NCI-H2081 treated with DMSO at 0.1 percent for 48 hours (cell line): Measurements from ENCODE around the gene LENG1.
A peak's percentile ranks its signal among the peaks of the same experiment; 100 is the strongest.

ENCODE experiments used
- DNase-seq: peaks from one replicate; lab custom pipeline; 2025; lab: John Stamatoyannopoulos, UW

LENG1 gene

GRCh38 chr19:54138489-54139256 lies 20.8 kb downstream of the LENG1 start:
- no peak for DNase-seq

GRCh38 chr19:54137699-54138488 lies 21.6 kb downstream of the LENG1 start, which contains the start of gene CNOT3:
Gene CNOT3 (plus strand): TSS chr19:54137762. CDS start chr19:54142979, 5,217 bp downstream.
- no peak for DNase-seq

GRCh38 chr19:54136864-54137698 lies 22.4 kb downstream of the LENG1 start:
- DNase-seq, result peak; percentile 99

- DNase-seq, result no peak
Observed at GRCh38 chr19:54136086-54136863, 23.2 kb downstream of the LENG1 start.

DNA sequence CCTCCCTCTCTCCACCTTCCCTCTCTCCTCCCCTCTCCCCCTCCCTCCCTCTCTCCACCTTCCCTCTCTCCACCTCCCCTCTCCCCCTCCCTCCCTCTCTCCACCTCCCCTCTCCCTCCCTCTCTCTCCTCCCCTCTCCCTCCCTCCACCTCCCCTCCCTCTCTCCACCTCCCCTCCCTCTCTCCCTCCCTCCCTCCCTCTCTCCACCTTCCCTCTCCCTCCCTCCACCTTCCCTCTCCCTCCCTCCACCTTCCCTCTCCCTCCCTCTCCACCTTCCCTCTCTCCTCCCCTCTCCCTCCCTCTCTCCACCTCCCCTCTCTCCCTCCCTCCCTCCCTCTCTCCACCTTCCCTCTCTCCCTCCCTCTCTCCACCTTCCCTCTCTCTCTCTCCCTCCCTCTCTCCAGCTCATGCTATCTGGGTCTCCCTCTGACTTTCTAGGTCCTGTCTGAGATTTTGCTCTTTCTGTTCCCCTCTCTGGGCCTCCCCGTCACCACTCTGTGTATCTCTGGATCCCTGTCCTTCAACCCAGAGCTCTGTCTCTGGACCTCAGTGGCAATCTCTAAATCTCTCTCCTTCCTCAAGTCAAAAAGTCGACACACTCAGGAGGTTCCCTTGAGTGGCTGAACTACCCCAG lies 25.4 kb downstream of the LENG1 start:
- no peak for DNase-seq

- no peak for DNase-seq
Observed at GRCh38 chr19:54133312-54133956, 26.1 kb downstream of the LENG1 start.

DNA sequence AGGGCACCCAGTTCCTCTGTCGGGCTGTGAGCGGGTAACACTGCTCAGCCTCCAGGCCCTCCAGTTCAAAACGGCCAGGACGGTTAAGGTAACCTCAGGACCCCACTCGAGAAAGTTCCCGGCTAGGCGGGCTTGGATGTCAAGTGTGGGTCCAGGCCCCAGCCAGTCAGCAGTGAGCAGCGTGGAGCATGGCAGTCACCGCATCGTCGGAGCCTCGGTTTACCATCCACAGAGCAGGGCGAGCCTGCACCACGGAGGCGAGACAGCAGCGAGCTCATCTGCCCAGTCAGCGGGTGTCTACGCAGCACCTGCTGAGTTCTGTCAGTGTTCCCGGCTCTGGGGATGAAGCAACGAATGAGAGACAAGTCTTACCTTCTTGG lies 29.9 kb downstream of the LENG1 start:
- DNase-seq, result no peak

DNA sequence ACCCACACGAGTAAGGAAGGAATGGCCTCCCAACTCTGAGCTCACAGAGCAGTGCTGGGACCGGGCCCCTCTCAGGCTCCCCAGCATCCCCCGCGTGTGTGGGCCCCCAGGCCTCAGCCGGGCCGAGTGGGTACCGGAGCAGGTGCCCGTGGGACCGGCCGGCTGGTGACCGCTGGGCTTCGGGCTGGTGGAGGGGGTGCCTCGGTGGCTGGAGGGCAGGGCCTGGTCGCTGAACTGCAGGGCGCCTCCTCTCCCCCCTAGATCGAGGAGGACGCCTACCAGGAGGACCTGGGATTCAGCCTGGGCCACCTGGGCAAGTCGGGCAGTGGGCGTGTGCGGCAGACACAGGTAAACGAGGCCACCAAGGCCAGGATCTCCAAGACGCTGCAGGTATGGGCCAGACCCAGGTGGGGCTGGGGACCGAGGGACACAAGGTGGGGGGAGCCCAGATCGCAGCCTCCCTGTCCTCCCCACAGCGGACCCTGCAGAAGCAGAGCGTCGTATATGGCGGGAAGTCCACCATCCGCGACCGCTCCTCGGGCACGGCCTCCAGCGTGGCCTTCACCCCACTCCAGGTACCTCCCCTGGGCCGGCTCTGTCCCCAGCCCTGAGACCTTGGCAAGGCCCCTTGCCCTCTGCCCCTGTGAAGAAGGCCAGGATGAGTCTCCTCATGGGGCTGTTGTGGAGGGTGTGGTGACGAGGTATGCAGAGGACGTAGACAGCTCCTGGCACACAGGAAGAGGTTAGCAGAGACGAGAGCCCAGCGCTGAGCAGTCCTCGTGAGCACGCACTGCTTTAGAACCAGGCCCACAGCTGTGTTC lies 30.5 kb downstream of the LENG1 start:
- DNase-seq, result no peak

DNA sequence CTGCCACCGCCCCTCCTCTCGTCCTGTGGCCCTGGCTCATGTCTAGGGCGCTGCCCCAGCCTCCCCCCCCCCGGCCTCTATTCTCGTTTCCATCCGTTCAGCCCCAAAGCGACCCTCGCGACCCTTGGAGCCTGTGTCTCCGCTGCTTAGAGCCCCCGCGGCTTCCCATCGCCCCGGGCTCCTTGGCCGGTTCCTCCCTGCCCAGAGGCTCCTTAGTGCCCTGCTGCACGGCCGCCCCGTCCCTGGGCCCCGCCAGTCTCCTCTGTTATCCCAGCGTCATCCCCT lies 31.1 kb downstream of the LENG1 start:
- no peak for DNase-seq

- no peak for DNase-seq
Observed at GRCh38 chr19:54127688-54128440, 31.7 kb downstream of the LENG1 start.

- DNase-seq, result no peak
Observed at GRCh38 chr19:54125713-54126112, 33.8 kb downstream of the LENG1 start.

GRCh38 chr19:54124393-54124792 lies 35.1 kb downstream of the LENG1 start:
- DNase-seq, result no peak

DNA sequence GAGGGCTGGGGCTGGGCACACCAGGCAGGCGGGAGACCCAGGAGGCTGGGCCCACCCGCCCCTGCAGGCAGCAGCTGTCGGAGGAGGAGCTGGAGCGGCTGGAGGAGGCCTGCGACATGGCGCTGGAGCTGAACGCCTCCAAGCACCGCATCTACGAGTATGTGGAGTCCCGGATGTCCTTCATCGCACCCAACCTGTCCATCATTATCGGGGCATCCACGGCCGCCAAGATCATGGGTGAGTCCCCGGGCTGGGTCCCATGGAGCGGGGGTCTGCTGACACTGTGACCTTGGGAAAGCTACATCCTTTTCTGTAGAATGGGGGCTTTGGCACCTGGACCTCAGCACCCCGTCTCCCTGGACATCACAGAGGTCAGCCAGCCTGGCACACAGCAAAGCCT lies 35.8 kb downstream of the LENG1 start:
- no peak for DNase-seq

DNA sequence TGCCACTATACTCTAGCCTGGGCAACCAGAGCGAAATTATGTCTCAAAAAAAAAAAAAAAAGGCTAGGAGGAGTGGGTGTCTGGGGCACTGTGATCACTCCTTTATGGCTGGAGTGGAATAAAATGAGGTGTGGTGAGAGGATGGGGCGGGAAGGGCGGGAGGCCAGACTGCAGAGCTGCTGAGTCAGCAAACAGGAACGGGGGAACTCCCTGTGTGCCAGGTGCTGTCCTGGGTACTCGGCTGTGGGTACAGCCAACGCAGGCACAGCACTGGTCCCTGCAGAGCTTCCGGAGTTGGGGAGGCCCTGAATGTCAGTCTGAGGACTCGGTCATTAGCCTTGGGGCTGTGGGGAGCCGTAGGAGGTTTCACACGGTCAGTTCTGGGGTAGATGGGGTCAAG lies 38.3 kb downstream of the LENG1 start:
- DNase-seq, result no peak

GRCh38 chr19:54115109-54116063 lies 44.1 kb downstream of the LENG1 start, which contains the start of the genes PRPF31 and TFPT:
Gene PRPF31 (plus strand): TSS chr19:54115754. CDS start chr19:54118279, 2,525 bp downstream.
Gene TFPT (minus strand): TSS chr19:54115657. CDS start chr19:54115269, 388 bp downstream.
- DNase-seq, result peak; percentile 86

GRCh38 chr19:54114340-54115108 lies 45.0 kb downstream of the LENG1 start:
- no peak for DNase-seq

DNA sequence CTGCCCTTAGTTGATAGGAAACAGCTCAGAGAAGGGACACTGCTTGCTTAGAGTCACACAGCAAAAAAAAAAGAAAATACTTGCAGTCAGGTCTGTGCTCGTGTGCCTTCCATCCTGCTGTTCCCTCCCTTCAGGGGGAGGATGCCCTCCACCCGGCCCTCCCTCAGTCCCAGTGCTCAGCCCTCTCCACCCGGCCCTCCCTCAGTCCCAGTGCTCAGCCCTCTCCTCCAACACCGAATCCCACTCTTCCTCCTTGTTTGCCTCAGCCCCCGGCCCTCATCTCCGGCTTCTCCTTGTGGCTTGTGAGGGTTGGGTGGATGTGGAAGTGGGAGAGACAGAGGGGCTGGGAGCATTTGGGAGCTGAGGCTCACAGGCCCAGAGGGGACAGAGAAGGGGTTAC lies 49.9 kb downstream of the LENG1 start:
- DNase-seq, result no peak
